ENCODE measurements around the gene BNIP2.
A peak's percentile ranks its signal among the peaks of the same experiment; 100 is the strongest.
"Not testable (repeated sequence)": the region's sequence is repeated elsewhere in the genome, so short reads cannot be mapped to it uniquely, and the experiment has no call there.

The BNIP2 gene

GRCh38 chr15:59687836-59688235 is 1.3 kb downstream of the BNIP2 start:
- DNase-seq, result peak in 3 of 5 donors; percentile 4 to 74 (median 18)

- no peak for DNase-seq
Measured at GRCh38 chr15:59686389-59686788, 2.7 kb downstream of the BNIP2 start.

- peak in 1 of 5 donors; percentile 34 for DNase-seq
Measured at GRCh38 chr15:59685737-59686297, 3.3 kb downstream of the BNIP2 start.

- no peak for DNase-seq
Measured at GRCh38 chr15:59680870-59681269, 8.2 kb downstream of the BNIP2 start.

- no peak for DNase-seq
Measured at GRCh38 chr15:59680346-59680745, 8.8 kb downstream of the BNIP2 start.

- DNase-seq, result peak in 1 of 5 donors; percentile 47
Measured at GRCh38 chr15:59678620-59679019, 10.5 kb downstream of the BNIP2 start.

- DNase-seq, result peak in 1 of 5 donors; percentile 51
Measured at GRCh38 chr15:59678172-59678571, 10.9 kb downstream of the BNIP2 start.

- no peak for DNase-seq
Measured at GRCh38 chr15:59676565-59676964, 12.6 kb downstream of the BNIP2 start.

GRCh38 chr15:59674361-59674877 is 14.7 kb downstream of the BNIP2 start:
- no peak for DNase-seq

DNA sequence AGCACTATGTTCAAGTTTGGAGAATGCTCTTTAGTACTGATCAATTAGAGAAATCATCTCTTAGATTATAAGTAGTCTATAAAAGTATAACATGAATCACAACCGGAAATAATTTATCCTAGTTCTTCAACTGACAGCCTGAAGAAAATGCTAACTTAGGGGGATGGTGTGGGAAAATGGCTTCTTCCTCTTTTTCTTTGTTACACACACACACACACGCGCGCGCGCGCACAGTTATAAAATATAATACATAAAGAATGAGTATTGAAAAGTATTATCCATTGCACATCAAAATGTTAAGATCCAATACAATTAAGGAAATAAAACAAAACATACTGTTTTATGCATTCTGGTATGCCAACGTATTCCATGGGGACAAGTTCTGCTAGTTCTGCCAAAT is 20.6 kb downstream of the BNIP2 start:
- DNase-seq, result no peak

- no peak for DNase-seq
Measured at GRCh38 chr15:59662260-59662659, 26.9 kb downstream of the BNIP2 start.

DNA sequence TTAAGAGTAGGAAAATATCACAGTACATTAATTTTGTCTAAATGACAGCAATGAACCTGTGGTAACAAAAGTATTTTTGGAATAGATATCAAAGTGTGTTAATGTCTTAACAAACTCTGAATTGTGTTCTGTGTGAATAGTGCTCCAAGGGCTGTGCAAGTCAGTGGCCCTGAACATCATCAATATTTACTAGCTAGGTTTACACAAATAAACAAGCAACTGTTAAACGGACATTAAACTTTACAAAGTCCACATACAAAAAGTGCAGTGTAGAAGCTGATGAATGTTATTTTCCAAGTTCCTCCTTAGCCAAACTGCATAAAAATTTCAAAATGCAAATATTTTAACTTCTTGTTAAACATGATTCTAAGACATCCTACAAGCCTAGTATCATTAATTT is 29.8 kb downstream of the BNIP2 start:
- DNase-seq, result no peak

- DNase-seq, result no peak
Measured at GRCh38 chr15:59657635-59658125, 31.4 kb downstream of the BNIP2 start.

- peak; percentile 88 to 94 (median 91) for DNase-seq
Measured at GRCh38 chr15:59656897-59657634, 32.1 kb downstream of the BNIP2 start, which contains the start of gene GTF2A2. Gene GTF2A2 (minus strand): TSS chr15:59657515. CDS start chr15:59652277, 5,238 bp downstream.

GRCh38 chr15:59654046-59654445 is 35.1 kb downstream of the BNIP2 start:
- no peak for DNase-seq

GRCh38 chr15:59649603-59650002 is 39.5 kb downstream of the BNIP2 start:
- DNase-seq, result no peak

- no peak for DNase-seq
Measured at GRCh38 chr15:59647085-59647484, 42.0 kb downstream of the BNIP2 start.

GRCh38 chr15:59646277-59646676 is 42.8 kb downstream of the BNIP2 start:
- no peak for DNase-seq

DNA sequence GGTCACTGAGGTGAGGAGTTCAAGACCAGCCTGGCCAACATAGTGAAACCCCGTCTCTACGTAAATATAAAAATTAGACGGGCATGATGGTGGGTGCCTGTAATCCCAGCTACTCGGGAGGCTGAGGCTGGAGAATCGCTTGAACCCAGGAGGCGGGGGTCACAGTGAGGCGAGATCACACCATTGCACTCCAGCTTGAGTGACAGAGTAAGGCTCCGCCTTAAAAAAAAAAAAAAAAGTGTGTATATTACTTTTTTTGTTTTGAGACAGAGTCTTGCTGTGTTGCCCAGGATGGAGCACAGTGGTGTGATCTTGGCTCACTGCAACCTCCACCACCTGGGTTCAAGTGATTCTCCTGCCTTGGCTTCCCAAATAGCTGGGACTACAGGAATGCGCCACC is 43.3 kb downstream of the BNIP2 start:
- not testable (repeated sequence) for DNase-seq

DNA sequence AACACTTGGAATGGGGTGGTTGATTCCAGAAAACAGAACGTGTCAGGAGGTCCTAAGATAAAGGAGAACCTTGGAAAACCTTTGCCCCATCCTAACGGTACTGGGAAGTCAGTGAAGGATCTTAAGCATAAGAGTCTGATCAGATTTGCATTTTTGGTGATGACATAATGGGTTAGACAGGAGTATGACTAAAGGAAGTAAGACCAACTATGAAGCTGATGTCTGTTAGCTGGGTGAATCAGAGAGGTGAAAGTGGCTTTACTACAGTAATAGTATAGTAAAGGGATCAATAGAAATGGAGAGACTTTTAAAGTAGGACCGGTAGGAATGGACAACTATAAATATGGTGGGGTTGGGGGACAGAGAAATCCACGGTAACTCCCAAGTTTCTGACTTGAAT is 44.4 kb downstream of the BNIP2 start:
- DNase-seq, result no peak

- no peak for DNase-seq
Measured at GRCh38 chr15:59642351-59642750, 46.8 kb downstream of the BNIP2 start.

- not testable (repeated sequence) for DNase-seq
Measured at GRCh38 chr15:59637507-59637906, 51.6 kb downstream of the BNIP2 start.

- DNase-seq, result no peak
Measured at GRCh38 chr15:59636184-59636583, 52.9 kb downstream of the BNIP2 start.

GRCh38 chr15:59632714-59633113 is 56.4 kb downstream of the BNIP2 start:
- no peak for DNase-seq
